Omental fat pad (tissue), 4 donors: ENCODE results near the gene FGFR4. TPM values are rescaled to one million over a fixed set of nuclear protein-coding genes. Genes with fewer than 3 reads are reported as not detected.
A peak's percentile ranks its signal among the peaks of the same experiment; 100 is the strongest.

Experiments used
- ATAC-seq: fragments of 150-250 bp; one replicate; pipeline ENCODE4 v1.9.1; 2016; ENCODE audit warnings: mild to moderate bottlenecking, moderate library complexity; ENCODE audit not compliant: low FRiP score
- DNase-seq: peaks from one replicate; pipeline ENCODE4 v3.0.0-alpha.2; 2019; ENCODE audit warnings: low spot score
- total RNA-seq, 4 donors: library from RNA; depleted of rRNA; stranded (reverse); fragments of >200 nt; gene quantifications; one replicate each; pipeline ENCODE4 v1.1.0, GENCODE V29; 2016
- TF ChIP-seq, protein P1 (sequence below), 3 donors: fragments of 450-650 bp; IDR thresholded peaks; one replicate each; pipeline ENCODE4 v1.5.1; 2016 to 2017; ENCODE audit warnings: antibody characterized with exemption in 3 of 3, mild to moderate bottlenecking in 3 of 3, moderate library complexity in 2 of 3

FGFR4 gene
- total RNA-seq, 4 donors from 2014 or later: 1.4 to 3.9 (median 2.7) TPM; not detected in 1

DNA sequence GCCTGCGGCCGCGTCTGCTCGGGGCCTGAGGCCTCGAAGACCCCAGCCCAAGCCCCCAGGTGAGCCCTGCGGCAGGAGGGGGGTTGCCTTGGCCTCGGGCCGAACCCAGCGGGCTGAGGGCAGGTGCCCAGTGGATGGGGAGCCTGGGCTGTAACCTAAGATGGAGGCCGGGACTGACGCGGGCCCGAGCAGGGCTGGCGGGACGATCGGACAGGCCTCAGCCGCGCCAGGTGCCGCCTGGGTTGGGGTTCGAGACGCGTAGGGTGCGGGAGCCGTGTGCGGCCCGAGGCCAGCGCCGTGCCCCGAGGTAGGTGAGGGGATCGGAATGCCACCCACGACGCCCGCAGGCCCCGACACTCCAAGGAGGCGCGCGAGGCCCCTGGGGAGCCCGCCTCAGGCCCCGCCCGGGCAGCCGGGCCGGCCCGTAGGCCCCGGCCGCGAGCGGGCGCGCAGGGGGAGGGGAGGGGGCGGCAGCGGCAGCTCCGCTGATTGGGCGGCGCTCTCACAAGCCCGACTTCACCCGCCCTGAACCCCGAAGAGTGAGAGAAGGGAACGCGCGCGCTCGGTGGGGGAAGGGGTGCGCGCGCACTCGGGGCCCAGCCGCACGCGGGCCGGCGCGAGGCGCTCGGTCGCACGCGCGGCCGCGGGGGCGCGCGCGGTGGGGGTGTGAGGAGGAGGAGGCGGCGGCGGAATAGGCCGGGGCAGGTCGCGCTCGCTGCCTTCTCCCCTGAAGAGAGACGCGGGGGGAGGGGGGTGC, 46.6 kb downstream of the FGFR4 start, which contains the start of gene NSD1:
Gene NSD1, plus strand, starts transcription at position 678 of the 757 bp plus-strand sequence. CDS start 1,331 bp downstream, outside the sequence.
- TF ChIP-seq, protein P1, sequence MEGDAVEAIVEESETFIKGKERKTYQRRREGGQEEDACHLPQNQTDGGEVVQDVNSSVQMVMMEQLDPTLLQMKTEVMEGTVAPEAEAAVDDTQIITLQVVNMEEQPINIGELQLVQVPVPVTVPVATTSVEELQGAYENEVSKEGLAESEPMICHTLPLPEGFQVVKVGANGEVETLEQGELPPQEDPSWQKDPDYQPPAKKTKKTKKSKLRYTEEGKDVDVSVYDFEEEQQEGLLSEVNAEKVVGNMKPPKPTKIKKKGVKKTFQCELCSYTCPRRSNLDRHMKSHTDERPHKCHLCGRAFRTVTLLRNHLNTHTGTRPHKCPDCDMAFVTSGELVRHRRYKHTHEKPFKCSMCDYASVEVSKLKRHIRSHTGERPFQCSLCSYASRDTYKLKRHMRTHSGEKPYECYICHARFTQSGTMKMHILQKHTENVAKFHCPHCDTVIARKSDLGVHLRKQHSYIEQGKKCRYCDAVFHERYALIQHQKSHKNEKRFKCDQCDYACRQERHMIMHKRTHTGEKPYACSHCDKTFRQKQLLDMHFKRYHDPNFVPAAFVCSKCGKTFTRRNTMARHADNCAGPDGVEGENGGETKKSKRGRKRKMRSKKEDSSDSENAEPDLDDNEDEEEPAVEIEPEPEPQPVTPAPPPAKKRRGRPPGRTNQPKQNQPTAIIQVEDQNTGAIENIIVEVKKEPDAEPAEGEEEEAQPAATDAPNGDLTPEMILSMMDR (IDR thresholded peaks at IDR 0.05): no peak
- ATAC-seq (peak; percentile 83), DNase-seq (peak; percentile 47)

DNA sequence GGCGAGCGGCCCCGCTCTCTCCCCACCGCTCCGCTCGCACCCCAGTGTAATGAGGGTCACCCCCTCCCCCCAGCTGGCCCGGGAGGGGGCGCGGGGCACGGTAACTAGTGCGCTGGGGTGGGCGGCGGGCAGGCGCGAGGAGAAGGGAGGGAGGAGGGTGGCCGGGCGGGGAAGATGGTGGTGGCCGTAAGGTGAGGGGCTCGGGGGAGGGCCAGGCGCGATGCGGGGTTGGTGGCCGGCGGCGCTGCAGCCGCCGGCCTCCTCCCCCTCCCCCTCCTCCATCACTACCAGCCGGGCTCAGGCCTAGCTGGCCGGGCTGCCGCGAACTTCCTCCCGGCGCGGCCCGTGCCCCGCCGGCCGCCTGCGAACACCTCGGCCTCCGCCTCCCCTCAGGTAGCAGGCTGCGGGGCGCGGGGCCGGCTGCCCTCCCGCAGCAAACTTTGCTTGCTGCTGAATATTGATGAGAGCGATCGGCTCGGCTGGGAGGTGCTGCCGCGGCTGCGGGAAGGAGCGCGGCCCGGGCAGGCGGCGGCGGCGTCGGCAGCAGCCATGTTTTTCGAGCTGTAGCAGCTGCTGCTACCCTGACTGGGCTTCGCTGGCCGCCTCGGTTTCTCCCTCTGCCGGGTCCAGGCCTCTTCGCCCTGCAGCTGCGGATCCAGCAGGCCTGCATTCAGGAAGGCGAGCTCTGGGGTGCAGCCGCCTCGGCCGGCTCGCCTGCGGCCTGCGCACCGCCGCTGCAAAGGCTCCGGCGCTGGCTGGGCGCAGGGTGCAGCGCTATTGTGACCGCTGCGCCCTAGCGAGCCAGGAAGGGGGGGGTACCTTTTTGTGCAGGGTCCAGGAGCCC, 47.4 kb downstream of the FGFR4 start:
- TF ChIP-seq, protein P1 (IDR thresholded peaks at IDR 0.05): no peak
- ATAC-seq (peak; percentile 29), DNase-seq (no peak)

DNA sequence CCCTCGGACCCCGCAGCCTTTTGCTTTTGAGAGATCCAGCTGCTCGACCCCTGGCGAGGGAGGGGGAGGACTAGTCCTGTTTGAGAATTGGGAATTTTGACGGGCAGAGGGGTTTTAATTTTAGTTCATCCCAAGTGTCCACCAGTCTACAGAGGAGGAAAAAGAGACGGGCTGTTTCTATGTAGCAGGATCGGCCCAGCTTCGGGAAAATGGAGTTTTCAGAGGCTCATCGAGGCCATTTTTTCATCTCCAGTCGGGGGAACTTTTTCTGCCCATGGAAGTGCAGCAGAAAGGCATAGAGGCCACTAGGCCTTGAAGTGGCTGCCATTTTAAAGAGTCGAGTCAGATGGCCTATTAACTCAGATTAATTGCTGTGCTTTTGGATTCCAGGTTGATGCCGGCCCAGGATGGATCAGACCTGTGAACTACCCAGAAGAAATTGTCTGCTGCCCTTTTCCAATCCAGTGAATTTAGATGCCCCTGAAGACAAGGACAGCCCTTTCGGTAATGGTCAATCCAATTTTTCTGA, 48.0 kb downstream of the FGFR4 start:
- DNase-seq (no peak), ATAC-seq (no peak)
- TF ChIP-seq, protein P1 (IDR thresholded peaks at IDR 0.05): no peak

DNA sequence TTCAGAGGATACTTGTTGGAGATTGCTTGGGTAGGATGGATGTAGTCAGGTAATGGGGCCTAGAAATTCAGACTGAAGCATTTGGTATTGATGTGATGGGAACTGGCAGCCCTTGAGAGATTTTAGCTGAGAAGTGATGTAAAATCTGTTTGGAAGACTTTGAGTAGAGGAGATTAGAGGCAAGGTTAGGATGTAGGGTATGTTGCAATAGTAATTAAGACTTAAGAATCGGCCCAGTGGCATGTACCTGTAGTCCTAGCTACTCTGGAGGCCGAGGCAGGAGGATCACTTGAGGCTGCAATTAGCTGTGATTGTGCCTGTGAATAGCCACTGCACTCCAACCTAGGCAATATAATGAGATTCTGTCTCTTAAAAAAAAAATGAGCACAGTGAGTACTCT, 53.6 kb downstream of the FGFR4 start:
- ATAC-seq (no peak), DNase-seq (no peak)
- TF ChIP-seq, protein P1 (IDR thresholded peaks at IDR 0.05): no peak

DNA sequence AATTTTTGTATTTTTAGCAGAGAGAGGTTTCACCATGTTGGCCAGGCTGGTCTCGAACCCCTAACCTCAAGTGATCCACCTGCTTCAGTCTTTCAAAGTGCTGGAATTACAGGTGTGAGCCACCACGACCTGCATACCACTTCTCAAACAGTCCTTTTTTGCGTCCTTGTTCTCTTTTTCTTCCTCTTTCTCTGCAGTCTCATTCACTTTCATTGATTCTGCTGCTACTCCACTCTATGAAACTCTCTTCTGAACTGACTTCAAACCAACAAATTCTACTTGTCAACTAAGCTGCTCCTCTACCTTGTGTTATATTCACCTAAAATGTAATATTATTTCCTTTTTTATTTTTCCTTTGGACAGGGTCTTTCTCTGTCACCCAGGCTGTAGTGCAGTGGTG, 54.8 kb downstream of the FGFR4 start:
- DNase-seq: no peak
- ATAC-seq: no peak
- TF ChIP-seq, protein P1 (IDR thresholded peaks at IDR 0.05): no peak

DNA sequence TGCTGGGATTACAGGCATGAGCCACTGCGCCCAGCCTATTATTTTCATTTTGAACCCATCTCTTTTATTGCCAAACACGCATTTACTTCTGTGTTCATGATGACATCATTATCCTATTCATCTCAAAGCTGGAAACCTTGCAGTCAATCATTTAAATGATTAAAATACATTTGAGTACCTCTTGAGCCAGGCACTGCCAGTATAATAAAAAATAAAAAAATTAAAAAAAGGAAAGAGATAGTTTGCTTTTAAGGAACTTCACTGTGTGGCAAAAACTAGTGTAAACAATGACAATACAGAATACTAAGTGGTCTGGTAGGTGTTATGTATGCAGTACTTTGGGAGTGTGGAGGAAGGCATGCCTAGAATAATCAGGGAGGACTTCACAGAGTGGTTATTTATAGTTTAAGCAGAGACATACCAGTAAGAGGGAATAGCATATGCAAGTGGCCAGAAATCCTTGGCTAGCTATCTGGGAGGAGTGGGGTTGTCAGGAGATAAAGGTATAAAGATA, 55.4 kb downstream of the FGFR4 start:
- TF ChIP-seq, protein P1 (IDR thresholded peaks at IDR 0.05): no peak
- ATAC-seq: no peak
- DNase-seq: no peak
